GM21360 (cell line): Measurements from ENCODE around the gene CLMN.
"Not testable (repeated sequence)": the region's sequence is repeated elsewhere in the genome, so short reads cannot be mapped to it uniquely, and the experiment has no call there.

Source experiments
- ATAC-seq: cut with Tn5 transposase; IDR thresholded peaks from one replicate; pipeline ENCODE4 v1.9.1; 2021; ENCODE audit warnings: mild to moderate bottlenecking, moderate library complexity; ENCODE audit not compliant: unreplicated experiment

Gene CLMN

DNA sequence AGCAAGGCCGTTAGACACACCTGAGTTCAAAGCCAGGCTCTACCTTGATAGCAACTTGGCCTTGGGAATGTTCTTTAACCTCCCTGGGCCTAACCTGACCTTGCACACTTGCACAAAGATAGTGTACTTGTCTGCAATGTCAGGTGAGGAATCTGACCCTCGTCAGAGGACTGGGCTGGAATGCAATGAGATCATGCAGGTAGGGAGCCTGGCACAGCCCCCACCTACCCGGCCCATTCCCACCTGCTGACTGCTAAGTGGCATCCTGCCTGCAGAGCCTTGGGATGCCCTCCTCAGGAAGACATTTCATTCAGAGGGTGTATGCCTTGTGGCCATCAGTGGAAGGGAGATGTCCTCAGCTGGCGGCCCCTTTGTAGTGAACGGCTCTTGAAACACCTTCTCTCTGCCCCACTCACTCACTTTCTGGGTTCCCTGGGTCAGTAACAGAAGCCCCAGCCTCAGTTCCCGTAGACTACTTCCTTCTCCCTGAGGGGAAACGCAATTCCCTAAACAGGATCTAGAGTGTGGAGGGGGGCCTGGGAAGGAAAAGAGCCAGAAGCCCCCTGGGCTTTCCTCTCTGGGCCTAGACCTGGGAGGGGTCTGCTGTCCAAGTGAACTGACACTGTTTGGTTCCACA lies 94.3 kb downstream of the CLMN start:
- no peak for ATAC-seq

GRCh38 chr14:95222870-95223398 lies 96.8 kb downstream of the CLMN start:
- ATAC-seq: no peak

- ATAC-seq: no peak
Measured at GRCh38 chr14:95222151-95222631, 97.5 kb downstream of the CLMN start.

GRCh38 chr14:95221531-95221930 lies 98.2 kb downstream of the CLMN start:
- ATAC-seq: no peak

GRCh38 chr14:95220663-95221231 lies 99.0 kb downstream of the CLMN start:
- no peak for ATAC-seq

DNA sequence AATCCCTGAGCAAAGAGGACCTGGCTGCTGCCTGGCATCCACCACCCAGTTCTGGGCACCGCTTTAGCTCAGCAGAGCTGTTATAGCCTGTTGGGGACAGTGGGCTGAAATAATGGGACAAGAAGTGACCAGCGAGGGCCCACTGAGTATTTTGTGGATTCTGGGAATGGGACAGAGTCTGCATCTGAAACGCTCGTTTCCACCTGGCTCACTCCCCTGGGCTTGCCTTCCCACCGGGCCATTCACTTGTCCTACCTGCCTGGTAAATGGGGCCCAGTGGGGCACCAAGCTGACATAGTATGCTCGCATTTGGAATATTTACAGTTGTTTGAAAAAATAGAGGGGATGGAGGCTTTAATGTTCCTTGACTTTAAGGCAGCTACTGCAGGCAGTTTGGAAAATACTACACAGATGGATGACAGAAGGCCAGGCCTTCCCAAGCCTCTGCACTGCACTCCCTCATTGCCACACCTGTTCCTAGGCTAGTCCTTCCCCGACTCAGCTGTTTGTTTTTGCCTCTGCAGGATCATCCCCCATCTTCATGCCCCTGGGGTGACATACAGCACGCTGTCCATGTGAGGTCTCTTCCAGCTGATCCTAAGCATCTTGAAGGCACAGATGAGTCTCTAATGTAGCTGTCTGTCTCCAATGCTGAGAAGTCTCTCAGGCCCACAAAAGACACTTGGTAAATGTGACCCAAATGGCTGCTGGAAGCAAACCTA lies 101.1 kb downstream of the CLMN start:
- ATAC-seq: no peak

- no peak for ATAC-seq
Measured at GRCh38 chr14:95218006-95218405, 101.7 kb downstream of the CLMN start.

DNA sequence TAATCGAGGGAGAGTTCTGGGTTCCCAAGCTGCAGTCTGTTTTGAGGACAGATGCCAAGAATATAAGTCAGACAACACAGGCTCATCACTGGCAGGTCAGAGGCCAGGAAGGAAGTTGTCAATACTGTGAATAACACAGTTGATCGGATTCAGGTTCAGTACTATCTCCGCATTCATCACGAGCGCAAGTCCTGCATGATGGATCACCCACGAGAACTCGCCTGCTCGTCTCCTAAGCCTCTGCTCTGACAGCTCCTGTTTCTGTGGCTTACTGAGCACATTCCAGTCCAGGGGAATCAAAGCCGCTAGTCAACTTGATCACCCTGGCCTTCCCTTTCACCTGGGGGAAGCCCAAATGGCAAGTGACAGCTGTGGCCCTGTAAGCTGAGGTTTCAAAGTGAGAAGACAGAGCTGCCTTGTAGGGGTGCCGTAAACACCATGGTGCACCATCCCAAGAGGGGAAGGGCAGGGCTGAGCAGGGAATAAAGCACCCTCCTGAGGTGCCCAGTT lies 102.3 kb downstream of the CLMN start:
- no peak for ATAC-seq

DNA sequence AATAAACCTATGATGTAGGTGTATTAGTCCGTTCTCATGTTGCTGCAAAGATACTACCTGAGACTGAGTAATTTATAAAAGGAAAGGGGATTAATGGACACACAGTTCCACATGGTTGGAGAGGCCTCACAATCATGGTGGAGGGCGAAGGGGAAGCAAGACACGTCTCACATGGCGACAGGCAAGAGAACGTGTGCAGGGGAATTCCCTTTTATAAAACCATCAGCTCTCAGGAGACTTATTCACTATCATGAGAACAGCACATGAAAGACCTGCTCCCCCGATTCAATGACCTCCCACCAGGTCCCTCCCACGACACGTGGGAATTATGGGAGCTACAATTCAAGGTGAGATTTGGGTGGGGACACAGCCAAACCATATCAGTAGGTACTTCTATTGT lies 103.7 kb downstream of the CLMN start:
- ATAC-seq: no peak

- no peak for ATAC-seq
Measured at GRCh38 chr14:95215094-95215725, 104.5 kb downstream of the CLMN start.

- ATAC-seq: no peak
Measured at GRCh38 chr14:95213774-95214173, 105.9 kb downstream of the CLMN start.

GRCh38 chr14:95211721-95212504 lies 107.8 kb downstream of the CLMN start:
- no peak for ATAC-seq

GRCh38 chr14:95210699-95211098 lies 109.0 kb downstream of the CLMN start:
- no peak for ATAC-seq

- ATAC-seq: no peak
Measured at GRCh38 chr14:95208598-95208997, 111.1 kb downstream of the CLMN start.

DNA sequence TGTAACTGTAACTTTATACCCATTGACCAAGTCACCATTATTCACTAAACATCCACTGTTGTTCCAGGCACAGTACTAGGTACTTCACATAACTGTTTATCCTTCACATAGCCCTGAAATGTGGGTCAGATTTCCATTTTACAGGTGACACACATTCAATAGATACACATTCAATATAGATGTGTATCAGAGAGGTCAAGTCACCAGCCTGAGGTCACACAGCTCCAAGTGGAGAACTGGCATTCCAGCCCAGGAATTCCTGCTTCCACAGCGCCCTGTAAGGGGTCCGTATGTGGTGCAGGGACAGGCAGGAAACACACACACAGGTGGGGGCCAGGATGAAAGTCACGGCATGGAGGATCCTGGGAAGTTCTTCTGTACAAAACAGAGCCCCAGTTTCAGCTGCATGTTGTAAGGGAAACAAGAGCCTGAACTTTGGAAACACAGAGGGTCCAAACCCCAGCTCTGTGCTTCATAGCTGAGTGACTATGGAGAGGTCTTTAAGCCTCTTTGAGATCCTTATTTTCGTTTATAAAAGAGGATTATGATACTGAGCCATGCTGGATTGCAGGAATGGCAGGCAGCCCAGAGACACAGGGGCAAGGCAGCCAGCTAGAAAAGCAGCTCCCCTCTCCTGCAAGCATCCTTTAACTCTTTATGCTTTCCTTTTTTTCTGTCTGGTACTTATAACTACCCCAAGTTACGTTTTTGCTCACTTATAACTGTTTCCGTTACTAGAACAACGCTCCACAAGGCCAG lies 112.1 kb downstream of the CLMN start:
- ATAC-seq: no peak

GRCh38 chr14:95206534-95206933 lies 113.2 kb downstream of the CLMN start:
- ATAC-seq: no peak

- ATAC-seq: no peak
Measured at GRCh38 chr14:95204705-95205104, 115.0 kb downstream of the CLMN start.

- not testable (repeated sequence) for ATAC-seq
Measured at GRCh38 chr14:95201745-95202144, 118.0 kb downstream of the CLMN start.

DNA sequence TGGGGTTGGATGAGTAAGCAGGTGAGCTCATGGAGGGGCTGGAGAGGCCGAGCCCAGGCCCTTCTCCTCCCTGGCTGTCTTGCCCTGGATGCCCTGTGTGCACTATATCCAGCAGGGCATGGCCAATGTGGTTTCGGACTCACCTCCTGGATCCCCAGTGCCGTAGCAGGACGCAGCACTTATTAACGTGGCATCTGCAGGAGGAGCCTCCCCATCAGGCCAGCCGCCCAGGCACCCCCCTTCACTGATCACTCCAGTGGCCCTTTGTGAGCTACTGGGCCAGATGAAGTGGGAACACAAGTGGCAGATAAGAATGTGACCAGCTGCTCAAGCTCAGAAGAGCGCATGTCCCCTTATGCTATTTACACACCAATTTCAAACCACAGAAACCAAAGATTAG lies 119.3 kb downstream of the CLMN start:
- ATAC-seq: no peak
